SK-N-SH (cell line): ENCODE results near the gene GABRB1.

Experiments used
- FOXJ3 ChIP-seq: sonication (generic); formaldehyde crosslinking; IDR thresholded peaks from 2 replicates; pipeline ENCODE4 v1.5.1; 2020; ENCODE audit warnings: mild to moderate bottlenecking, missing genetic modification reagents
- FOXM1 ChIP-seq: IDR thresholded peaks from 2 replicates; pipeline ENCODE4 v1.4.0; 2012; ENCODE audit warnings: low read depth, mild to moderate bottlenecking
- JUND ChIP-seq: IDR thresholded peaks from 2 replicates; pipeline ENCODE4 v1.4.0; 2012
- NRF1 ChIP-seq: IDR thresholded peaks from 2 replicates; pipeline ENCODE4 v1.6.1; 2012; ENCODE audit warnings: low read depth, mild to moderate bottlenecking, low read length
- POLR2AphosphoS5 ChIP-seq: IDR thresholded peaks from 2 replicates; pipeline ENCODE4 v1.6.1; 2012; ENCODE audit warnings: low read depth, low read length
- RXRA ChIP-seq: IDR thresholded peaks from 2 replicates; pipeline ENCODE4 v1.4.0; 2012; ENCODE audit warnings: low read depth, mild to moderate bottlenecking, borderline replicate concordance
- TEAD4 ChIP-seq: IDR thresholded peaks from 2 replicates; pipeline ENCODE4 v1.4.0; 2012; ENCODE audit warnings: mild to moderate bottlenecking, borderline replicate concordance; ENCODE audit not compliant: insufficient read depth
- TF ChIP-seq, protein P1 (sequence below): fragments of 150-350 bp; IDR thresholded peaks from 2 replicates; pipeline ENCODE4 v1.6.1; 2017; ENCODE audit warnings: antibody characterized with exemption, low read length, low read depth, borderline replicate concordance
- TF ChIP-seq, protein P2 (sequence below): fragments of 200-600 bp; sonication (generic); IDR thresholded peaks from 2 replicates; pipeline ENCODE4 v1.6.1; 2017; ENCODE audit warnings: antibody characterized with exemption, mild to moderate bottlenecking, moderate library complexity
- TF ChIP-seq, protein P3 (sequence below): IDR thresholded peaks from 2 replicates; pipeline ENCODE4 v1.4.0; 2012; ENCODE audit warnings: low read depth
- TF ChIP-seq, protein P4 (sequence below): fragments of 150-350 bp; IDR thresholded peaks from 2 replicates; pipeline ENCODE4 v1.6.1; 2016; ENCODE audit warnings: mild to moderate bottlenecking, low read depth, low read length
- TF ChIP-seq, protein P5 (sequence below): IDR thresholded peaks from 2 replicates; pipeline ENCODE4 v1.6.1; 2012; ENCODE audit warnings: mild to moderate bottlenecking, low read depth, low read length, moderate library complexity

DNA sequence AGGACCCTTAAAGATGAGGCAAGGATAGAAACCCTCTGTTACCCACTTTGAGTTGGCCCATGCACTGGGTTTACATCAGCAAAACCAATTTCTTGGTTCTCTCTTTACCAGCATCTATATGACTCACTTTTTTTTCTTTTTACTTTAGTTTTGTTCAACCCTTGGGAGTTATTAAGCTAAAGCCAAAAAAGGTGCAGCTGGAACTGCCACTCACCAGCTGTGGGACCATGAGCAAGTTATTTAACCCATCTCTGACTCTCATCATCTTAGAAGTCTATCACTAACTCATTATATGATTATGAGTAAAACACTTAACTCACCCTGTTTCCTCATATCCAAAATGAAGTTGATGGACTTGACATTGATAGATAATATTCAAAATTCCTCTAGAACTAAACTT, 53.4 kb downstream of the GABRB1 start:
- TF ChIP-seq RXRA (no peak), FOXM1 (no peak), NRF1 (no peak), TEAD4 (no peak), FOXJ3 (CRISPR knock-in tag) (no peak), JUND (no peak), POLR2AphosphoS5 (no peak)
- TF ChIP-seq, protein P1, sequence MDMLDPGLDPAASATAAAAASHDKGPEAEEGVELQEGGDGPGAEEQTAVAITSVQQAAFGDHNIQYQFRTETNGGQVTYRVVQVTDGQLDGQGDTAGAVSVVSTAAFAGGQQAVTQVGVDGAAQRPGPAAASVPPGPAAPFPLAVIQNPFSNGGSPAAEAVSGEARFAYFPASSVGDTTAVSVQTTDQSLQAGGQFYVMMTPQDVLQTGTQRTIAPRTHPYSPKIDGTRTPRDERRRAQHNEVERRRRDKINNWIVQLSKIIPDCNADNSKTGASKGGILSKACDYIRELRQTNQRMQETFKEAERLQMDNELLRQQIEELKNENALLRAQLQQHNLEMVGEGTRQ: no peak
- TF ChIP-seq, protein P2, sequence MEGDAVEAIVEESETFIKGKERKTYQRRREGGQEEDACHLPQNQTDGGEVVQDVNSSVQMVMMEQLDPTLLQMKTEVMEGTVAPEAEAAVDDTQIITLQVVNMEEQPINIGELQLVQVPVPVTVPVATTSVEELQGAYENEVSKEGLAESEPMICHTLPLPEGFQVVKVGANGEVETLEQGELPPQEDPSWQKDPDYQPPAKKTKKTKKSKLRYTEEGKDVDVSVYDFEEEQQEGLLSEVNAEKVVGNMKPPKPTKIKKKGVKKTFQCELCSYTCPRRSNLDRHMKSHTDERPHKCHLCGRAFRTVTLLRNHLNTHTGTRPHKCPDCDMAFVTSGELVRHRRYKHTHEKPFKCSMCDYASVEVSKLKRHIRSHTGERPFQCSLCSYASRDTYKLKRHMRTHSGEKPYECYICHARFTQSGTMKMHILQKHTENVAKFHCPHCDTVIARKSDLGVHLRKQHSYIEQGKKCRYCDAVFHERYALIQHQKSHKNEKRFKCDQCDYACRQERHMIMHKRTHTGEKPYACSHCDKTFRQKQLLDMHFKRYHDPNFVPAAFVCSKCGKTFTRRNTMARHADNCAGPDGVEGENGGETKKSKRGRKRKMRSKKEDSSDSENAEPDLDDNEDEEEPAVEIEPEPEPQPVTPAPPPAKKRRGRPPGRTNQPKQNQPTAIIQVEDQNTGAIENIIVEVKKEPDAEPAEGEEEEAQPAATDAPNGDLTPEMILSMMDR: no peak
- TF ChIP-seq, protein P3, sequence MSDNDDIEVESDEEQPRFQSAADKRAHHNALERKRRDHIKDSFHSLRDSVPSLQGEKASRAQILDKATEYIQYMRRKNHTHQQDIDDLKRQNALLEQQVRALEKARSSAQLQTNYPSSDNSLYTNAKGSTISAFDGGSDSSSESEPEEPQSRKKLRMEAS: no peak
- TF ChIP-seq, protein P4, sequence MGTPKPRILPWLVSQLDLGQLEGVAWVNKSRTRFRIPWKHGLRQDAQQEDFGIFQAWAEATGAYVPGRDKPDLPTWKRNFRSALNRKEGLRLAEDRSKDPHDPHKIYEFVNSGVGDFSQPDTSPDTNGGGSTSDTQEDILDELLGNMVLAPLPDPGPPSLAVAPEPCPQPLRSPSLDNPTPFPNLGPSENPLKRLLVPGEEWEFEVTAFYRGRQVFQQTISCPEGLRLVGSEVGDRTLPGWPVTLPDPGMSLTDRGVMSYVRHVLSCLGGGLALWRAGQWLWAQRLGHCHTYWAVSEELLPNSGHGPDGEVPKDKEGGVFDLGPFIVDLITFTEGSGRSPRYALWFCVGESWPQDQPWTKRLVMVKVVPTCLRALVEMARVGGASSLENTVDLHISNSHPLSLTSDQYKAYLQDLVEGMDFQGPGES: no peak
- TF ChIP-seq, protein P5, sequence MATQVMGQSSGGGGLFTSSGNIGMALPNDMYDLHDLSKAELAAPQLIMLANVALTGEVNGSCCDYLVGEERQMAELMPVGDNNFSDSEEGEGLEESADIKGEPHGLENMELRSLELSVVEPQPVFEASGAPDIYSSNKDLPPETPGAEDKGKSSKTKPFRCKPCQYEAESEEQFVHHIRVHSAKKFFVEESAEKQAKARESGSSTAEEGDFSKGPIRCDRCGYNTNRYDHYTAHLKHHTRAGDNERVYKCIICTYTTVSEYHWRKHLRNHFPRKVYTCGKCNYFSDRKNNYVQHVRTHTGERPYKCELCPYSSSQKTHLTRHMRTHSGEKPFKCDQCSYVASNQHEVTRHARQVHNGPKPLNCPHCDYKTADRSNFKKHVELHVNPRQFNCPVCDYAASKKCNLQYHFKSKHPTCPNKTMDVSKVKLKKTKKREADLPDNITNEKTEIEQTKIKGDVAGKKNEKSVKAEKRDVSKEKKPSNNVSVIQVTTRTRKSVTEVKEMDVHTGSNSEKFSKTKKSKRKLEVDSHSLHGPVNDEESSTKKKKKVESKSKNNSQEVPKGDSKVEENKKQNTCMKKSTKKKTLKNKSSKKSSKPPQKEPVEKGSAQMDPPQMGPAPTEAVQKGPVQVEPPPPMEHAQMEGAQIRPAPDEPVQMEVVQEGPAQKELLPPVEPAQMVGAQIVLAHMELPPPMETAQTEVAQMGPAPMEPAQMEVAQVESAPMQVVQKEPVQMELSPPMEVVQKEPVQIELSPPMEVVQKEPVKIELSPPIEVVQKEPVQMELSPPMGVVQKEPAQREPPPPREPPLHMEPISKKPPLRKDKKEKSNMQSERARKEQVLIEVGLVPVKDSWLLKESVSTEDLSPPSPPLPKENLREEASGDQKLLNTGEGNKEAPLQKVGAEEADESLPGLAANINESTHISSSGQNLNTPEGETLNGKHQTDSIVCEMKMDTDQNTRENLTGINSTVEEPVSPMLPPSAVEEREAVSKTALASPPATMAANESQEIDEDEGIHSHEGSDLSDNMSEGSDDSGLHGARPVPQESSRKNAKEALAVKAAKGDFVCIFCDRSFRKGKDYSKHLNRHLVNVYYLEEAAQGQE: no peak
